Measurements from ENCODE around the gene TAMALIN. TPM values are rescaled to one million over a fixed set of nuclear protein-coding genes. Genes with fewer than 3 reads are reported as not detected.
"Not testable (repeated sequence)": the region's sequence is repeated elsewhere in the genome, so short reads cannot be mapped to it uniquely, and the experiment has no call there.

Gene TAMALIN
- total RNA-seq, 2 experiments from 2014 or later, result 5.7 to 6.9 TPM

- H3K27me3 Mint-ChIP-seq, result peaks cover 8% of the 10 kb centered on the region
- ChIA-PET POLR2A (interaction anchor here (0.5 kb wide), 1 partner anchor 1407 kb away, joined by 4 read pairs; no protein-coding TSS in a partner anchor), CTCF (interaction anchor here (1.2 to 1.8 kb wide), 3 partner anchors 9 to 54 kb away, joined by 4 to 9 read pairs (median 4); no protein-coding TSS in a partner anchor)
- no peak for DNase-seq
- H3K27ac Mint-ChIP-seq, result peak overlapping the region; percentile 25
- peaks cover 71% of the 10 kb centered on the region for H3K4me1 Mint-ChIP-seq
- peaks cover 18% of the 10 kb centered on the region for H3K36me3 Mint-ChIP-seq (ENCODE audit: low read depth)
- H3K4me3 Mint-ChIP-seq, result no peak overlapping the region
- no peaks in the 10 kb centered on the region for H3K9me3 Mint-ChIP-seq
These were observed 34.3 kb upstream of the TAMALIN start for GRCh38 chr12:51972422-51972812.

DNA sequence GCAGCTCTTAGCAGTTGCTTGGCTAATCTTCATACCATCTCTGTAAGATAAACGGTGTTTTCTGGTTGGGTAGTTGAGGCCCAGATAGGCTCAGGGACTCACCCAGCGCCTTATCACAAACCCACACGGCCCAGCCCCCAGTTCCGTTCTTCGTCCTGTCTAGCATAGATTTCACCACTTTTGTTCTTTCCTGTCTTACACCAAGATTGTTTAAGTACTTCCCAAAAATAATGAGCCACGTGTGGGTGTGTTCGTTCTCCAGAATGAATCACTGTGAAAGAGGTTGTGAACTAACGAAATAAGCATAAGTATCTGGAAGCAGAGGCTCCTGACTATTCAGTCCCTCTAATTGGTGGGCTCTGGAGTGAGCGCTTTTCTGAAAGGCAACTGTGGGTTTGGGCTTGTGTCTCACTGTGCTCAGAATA is 33.9 kb upstream of the TAMALIN start:
- peak overlapping the region; percentile 25 for H3K27ac Mint-ChIP-seq
- peaks cover 71% of the 10 kb centered on the region for H3K4me1 Mint-ChIP-seq
- DNase-seq, result peak; percentile 32
- no peaks in the 10 kb centered on the region for H3K9me3 Mint-ChIP-seq
- no peak overlapping the region for H3K4me3 Mint-ChIP-seq
- peaks cover 18% of the 10 kb centered on the region for H3K36me3 Mint-ChIP-seq (ENCODE audit: low read depth)
- peaks cover 8% of the 10 kb centered on the region for H3K27me3 Mint-ChIP-seq
- ChIA-PET POLR2A (no interaction called here), CTCF (interaction anchor here (1.2 to 1.8 kb wide), 2 partner anchors 8 to 50 kb away, joined by 4 read pairs; no protein-coding TSS in a partner anchor)

DNA sequence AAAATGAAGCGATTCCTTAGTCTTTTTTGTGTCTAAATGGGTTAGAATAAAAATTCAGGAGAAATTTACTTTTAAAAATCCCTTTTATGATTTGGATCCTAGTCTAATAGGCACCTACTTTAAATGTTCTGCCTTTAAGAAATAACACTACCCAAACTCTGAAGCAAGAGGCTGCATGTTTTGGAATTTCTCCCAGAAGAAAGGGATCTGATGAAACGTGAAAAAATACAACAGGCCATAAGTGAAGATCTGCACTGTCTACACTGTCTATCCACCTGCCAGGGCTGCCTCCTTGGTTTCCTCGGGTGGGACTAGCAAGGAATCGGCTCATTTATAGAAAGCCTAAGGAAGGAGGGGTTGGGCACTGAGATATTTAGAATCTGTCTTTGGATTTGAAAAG is 33.2 kb upstream of the TAMALIN start:
- ChIA-PET POLR2A (no interaction called here), CTCF (interaction anchor here (1.5 kb wide), 1 partner anchor 18 kb away, joined by 4 read pairs; no protein-coding TSS in a partner anchor)
- DNase-seq, result no peak
- H3K36me3 Mint-ChIP-seq (ENCODE audit: low read depth), result peaks cover 18% of the 10 kb centered on the region
- H3K27ac Mint-ChIP-seq, result peak overlapping the region; percentile 41
- H3K4me1 Mint-ChIP-seq, result peaks cover 71% of the 10 kb centered on the region
- H3K9me3 Mint-ChIP-seq, result no peaks in the 10 kb centered on the region
- H3K27me3 Mint-ChIP-seq, result peaks cover 6% of the 10 kb centered on the region
- H3K4me3 Mint-ChIP-seq, result no peak overlapping the region

GRCh38 chr12:51974646-51975045 is 32.1 kb upstream of the TAMALIN start:
- H3K27ac Mint-ChIP-seq, result peak overlapping the region; percentile 59
- DNase-seq, result peak; percentile 15
- CTCF ChIA-PET, result interaction anchor here (0.6 to 1.5 kb wide), 5 partner anchors 19 to 1517 kb away, joined by 3 to 6 read pairs (median 3); partner anchors contain the start of gene SLC11A2
- POLR2A ChIA-PET, result no interaction called here
- peak overlapping the region; percentile 3 for H3K4me3 Mint-ChIP-seq
- H3K4me1 Mint-ChIP-seq, result peaks cover 70% of the 10 kb centered on the region
- peaks cover 18% of the 10 kb centered on the region for H3K36me3 Mint-ChIP-seq (ENCODE audit: low read depth)
- no peaks in the 10 kb centered on the region for H3K9me3 Mint-ChIP-seq
- H3K27me3 Mint-ChIP-seq, result peaks cover 5% of the 10 kb centered on the region

DNA sequence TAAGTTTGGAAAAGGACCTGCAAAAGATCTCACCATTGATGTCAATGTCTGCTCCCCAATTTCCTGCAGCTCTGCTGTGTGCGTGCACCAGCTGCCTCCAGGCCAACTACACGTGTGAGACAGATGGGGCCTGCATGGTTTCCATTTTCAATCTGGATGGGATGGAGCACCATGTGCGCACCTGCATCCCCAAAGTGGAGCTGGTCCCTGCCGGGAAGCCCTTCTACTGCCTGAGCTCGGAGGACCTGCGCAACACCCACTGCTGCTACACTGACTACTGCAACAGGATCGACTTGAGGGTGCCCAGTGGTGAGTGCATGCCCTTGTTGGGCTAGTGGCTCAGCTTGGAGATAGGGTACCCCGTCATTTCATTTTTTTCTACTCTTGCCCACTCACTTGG is 31.6 kb upstream of the TAMALIN start:
- Mint-ChIP-seq H3K9me3 (no peaks in the 10 kb centered on the region), H3K4me3 (no peak overlapping the region), H3K4me1 (peaks cover 68% of the 10 kb centered on the region), H3K27ac (no peak overlapping the region), H3K36me3 (ENCODE audit: low read depth) (peaks cover 18% of the 10 kb centered on the region), H3K27me3 (peaks cover 3% of the 10 kb centered on the region)
- ChIA-PET CTCF (interaction anchor here (0.7 to 1.5 kb wide), 4 partner anchors 20 to 949 kb away, joined by 3 to 6 read pairs (median 4); partner anchors contain the start of gene SLC11A2), POLR2A (no interaction called here)
- no peak for DNase-seq

DNA sequence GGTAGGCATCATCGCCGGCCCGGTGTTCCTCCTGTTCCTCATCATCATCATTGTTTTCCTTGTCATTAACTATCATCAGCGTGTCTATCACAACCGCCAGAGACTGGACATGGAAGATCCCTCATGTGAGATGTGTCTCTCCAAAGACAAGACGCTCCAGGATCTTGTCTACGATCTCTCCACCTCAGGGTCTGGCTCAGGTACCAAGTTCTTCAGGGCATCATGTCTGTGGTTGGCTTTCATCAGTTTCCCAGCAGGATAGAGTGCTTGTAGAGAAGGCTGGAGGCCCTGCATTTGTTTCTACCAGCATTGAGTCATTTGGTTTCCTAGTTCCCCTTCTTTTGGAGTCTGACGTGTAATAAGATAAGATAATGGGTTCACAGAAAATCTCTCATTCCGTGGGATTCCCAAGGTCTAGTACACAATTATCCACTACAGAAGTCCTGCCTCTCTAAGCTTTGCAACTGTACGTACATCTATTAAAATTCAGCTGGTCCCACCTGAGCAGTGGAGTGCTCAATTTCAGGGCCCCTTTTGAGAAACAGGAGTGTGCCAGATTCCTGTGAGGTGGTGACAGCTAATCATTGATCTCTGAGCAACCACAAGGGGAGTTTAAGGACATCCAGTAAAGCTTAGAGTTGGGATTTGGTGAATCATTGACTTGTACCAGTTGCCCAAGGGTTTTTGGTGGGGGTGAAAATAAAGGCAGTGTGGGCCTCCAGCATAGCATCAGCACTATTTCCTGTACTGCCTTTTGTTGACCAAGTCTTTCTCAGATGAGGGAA is 30.2 kb upstream of the TAMALIN start:
- H3K27ac Mint-ChIP-seq, result no peak overlapping the region
- no peak for DNase-seq
- H3K9me3 Mint-ChIP-seq, result no peaks in the 10 kb centered on the region
- H3K4me3 Mint-ChIP-seq, result no peak overlapping the region
- H3K27me3 Mint-ChIP-seq, result peaks cover 3% of the 10 kb centered on the region
- CTCF ChIA-PET, result interaction anchor here (0.6 to 2.5 kb wide), 6 partner anchors 17 to 96 kb away, joined by 3 to 11 read pairs (median 3); partner anchors contain the start of gene TAMALIN
- H3K36me3 Mint-ChIP-seq (ENCODE audit: low read depth), result peaks cover 18% of the 10 kb centered on the region
- POLR2A ChIA-PET, result no interaction called here
- H3K4me1 Mint-ChIP-seq, result peaks cover 63% of the 10 kb centered on the region

DNA sequence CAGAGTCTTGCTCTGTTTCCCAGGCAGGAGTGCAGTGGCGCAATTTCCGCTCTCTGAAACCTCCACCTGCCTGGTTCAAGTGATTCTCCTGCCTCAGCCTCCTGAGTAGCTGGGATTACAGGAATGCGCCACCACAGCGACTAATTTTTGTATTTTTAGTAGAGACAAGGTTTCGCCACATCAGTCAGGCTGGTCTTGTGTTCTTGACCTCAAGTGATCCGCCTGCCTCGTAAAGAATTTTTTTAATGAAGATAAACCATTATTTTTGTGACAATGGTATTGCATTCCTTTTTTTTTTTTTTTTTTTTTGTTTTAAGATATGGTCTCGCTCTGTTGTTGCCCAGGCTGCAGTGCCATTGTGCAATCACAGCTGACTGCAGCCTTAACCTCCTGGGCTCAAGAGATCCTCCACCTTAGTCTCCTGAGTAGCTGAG is 29.4 kb upstream of the TAMALIN start:
- Mint-ChIP-seq H3K9me3 (no peaks in the 10 kb centered on the region), H3K4me1 (peaks cover 57% of the 10 kb centered on the region), H3K36me3 (ENCODE audit: low read depth) (peaks cover 18% of the 10 kb centered on the region), H3K27ac (no peak overlapping the region), H3K4me3 (no peak overlapping the region), H3K27me3 (peaks cover 3% of the 10 kb centered on the region)
- CTCF ChIA-PET, result interaction anchor here (0.6 to 2.5 kb wide), 7 partner anchors 16 to 97 kb away, joined by 3 to 11 read pairs (median 3); partner anchors contain the start of gene TAMALIN
- POLR2A ChIA-PET, result no interaction called here
- DNase-seq, result no peak

GRCh38 chr12:51979306-51979705 is 27.4 kb upstream of the TAMALIN start:
- POLR2A ChIA-PET, H3K9me3 Mint-ChIP-seq: not testable (repeated sequence)
- CTCF ChIA-PET, result interaction anchor here (1.2 to 2.5 kb wide), 2 partner anchors 18 to 46 kb away, joined by 3 to 11 read pairs; no protein-coding TSS in a partner anchor

DNA sequence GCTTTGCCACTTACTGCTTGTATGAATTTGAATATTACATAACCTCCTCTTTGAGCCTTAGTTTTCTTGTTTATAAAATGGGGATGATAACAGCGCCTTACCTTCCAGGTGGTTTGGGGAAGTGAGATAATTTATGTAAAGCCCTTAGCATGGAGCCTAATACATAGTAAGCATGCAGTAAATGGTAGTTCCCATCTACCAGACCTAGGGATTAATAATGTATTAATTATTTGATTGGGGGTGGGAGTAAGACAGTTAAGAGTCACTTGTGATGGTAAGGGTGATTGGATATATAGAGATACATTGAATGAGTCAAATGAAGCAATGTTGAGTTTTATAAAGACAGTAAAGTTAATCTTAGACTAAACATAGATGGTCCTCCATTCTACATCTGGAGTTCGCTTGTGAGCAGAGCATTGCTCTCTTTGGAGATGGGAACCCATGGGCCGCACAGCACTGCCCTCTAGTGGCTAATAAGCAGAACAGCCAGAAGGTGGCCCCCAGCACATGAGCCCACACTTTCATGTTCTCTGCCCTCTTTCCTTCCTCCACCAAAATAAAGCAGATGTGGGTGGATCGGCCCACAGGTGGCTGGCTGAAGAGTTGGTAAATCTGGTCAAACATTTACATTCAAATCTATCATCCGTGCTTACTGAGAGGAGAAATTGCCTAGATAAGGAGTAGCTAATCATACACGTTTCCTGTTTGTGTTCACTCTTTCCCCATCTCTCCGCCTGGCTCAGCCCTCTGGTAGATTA is 26.5 kb upstream of the TAMALIN start:
- H3K9me3 Mint-ChIP-seq, result no peaks in the 10 kb centered on the region
- H3K27ac Mint-ChIP-seq, result peak overlapping the region; percentile 62
- H3K4me3 Mint-ChIP-seq, result no peak overlapping the region
- H3K4me1 Mint-ChIP-seq, result peaks cover 28% of the 10 kb centered on the region
- peak; percentile 74 for DNase-seq
- POLR2A ChIA-PET, result no interaction called here
- peaks cover 16% of the 10 kb centered on the region for H3K36me3 Mint-ChIP-seq (ENCODE audit: low read depth)
- H3K27me3 Mint-ChIP-seq, result no peaks in the 10 kb centered on the region
- CTCF ChIA-PET, result interaction anchor here (0.8 to 2.1 kb wide), 10 partner anchors 8 to 125 kb away, joined by 3 to 12 read pairs (median 4); partner anchors contain the start of gene ATG101

More at GRCh38 chr12:51979306-51979705, 27.4 kb upstream of the TAMALIN start:
- H3K27me3 Mint-ChIP-seq, H3K27ac Mint-ChIP-seq, DNase-seq, H3K4me3 Mint-ChIP-seq: not testable (repeated sequence)
- H3K36me3 Mint-ChIP-seq (ENCODE audit: low read depth), result peaks cover 18% of the 10 kb centered on the region
- peaks cover 37% of the 10 kb centered on the region for H3K4me1 Mint-ChIP-seq

GRCh38 chr12:51980809-51981127 is 26.0 kb upstream of the TAMALIN start:
- H3K36me3 Mint-ChIP-seq (ENCODE audit: low read depth), result peaks cover 11% of the 10 kb centered on the region
- no peak for DNase-seq
- ChIA-PET CTCF (interaction anchor here (0.8 to 2.1 kb wide), 10 partner anchors 9 to 125 kb away, joined by 3 to 12 read pairs (median 4); partner anchors contain the start of gene ATG101), POLR2A (no interaction called here)
- no peaks in the 10 kb centered on the region for H3K27me3 Mint-ChIP-seq
- peaks cover 22% of the 10 kb centered on the region for H3K4me1 Mint-ChIP-seq
- H3K9me3 Mint-ChIP-seq, result no peaks in the 10 kb centered on the region
- no peak overlapping the region for H3K4me3 Mint-ChIP-seq
- H3K27ac Mint-ChIP-seq, result no peak overlapping the region

DNA sequence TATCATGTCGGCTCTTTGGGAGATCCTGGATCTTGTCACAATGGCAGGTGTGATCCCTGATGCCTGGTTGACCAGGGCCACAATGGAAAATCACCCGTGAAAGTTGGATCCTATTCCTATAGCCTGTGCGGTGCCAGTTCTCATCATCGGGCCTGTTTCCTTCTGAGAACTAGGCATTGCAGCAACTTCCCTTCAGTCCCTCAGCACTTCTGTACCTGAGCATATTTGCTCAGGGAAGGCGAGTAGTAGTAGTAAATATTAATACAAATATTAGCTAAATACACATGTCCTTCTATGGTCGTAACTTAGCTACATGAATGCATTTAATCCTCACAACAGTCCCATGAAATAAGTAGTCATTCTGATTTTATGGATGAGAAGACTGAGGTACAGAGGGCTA is 22.1 kb upstream of the TAMALIN start:
- POLR2A ChIA-PET, result no interaction called here
- Mint-ChIP-seq H3K27me3 (no peaks in the 10 kb centered on the region), H3K4me3 (no peak overlapping the region), H3K9me3 (no peaks in the 10 kb centered on the region), H3K36me3 (ENCODE audit: low read depth) (no peaks in the 10 kb centered on the region), H3K4me1 (peaks cover 10% of the 10 kb centered on the region), H3K27ac (no peak overlapping the region)
- CTCF ChIA-PET, result interaction anchor here (1.0 to 2.2 kb wide), 3 partner anchors 8 to 41 kb away, joined by 5 to 7 read pairs (median 7); no protein-coding TSS in a partner anchor
- DNase-seq, result no peak

DNA sequence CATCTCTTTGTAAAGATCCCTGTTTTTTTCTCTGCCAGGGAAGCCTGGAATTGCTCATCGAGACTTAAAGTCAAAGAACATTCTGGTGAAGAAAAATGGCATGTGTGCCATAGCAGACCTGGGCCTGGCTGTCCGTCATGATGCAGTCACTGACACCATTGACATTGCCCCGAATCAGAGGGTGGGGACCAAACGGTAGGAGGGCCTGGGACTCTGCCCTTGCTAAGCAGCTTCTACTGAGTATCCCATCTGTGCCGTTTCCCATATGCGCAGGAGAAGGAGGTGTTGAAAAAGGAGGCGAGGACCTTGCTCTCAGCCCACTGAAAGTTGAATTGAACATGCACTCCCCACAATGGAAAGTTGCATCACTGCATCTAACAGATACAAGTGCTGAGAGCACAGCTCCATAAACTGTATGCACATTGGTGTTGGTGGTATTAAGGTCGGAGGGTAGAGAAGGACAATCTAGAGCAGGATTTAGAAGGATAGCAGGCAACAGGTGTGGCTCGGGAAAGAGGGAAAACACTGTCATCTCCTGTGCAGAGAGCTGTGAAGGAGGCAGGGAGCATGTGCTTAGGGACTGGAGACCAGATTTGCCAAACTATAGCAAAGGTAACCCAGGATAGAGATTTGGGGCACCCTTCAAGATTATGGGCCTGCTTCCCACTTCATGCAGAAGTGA is 21.5 kb upstream of the TAMALIN start:
- Mint-ChIP-seq H3K4me1 (peaks cover 6% of the 10 kb centered on the region), H3K9me3 (no peaks in the 10 kb centered on the region), H3K27ac (no peak overlapping the region), H3K27me3 (no peaks in the 10 kb centered on the region), H3K36me3 (ENCODE audit: low read depth) (no peaks in the 10 kb centered on the region), H3K4me3 (no peak overlapping the region)
- no peak for DNase-seq
- ChIA-PET CTCF (interaction anchor here (0.9 to 2.2 kb wide), 2 partner anchors 35 to 40 kb away, joined by 3 to 7 read pairs; no protein-coding TSS in a partner anchor), POLR2A (no interaction called here)
